HG03060 (cell line): ENCODE data around the gene MEAK7.

Experiments used
- ATAC-seq: cut with Tn5 transposase; IDR thresholded peaks from one replicate; pipeline ENCODE4 v1.9.1; 2021; ENCODE audit warnings: low read depth, moderate number of reproducible peaks; ENCODE audit not compliant: unreplicated experiment

MEAK7 gene

DNA sequence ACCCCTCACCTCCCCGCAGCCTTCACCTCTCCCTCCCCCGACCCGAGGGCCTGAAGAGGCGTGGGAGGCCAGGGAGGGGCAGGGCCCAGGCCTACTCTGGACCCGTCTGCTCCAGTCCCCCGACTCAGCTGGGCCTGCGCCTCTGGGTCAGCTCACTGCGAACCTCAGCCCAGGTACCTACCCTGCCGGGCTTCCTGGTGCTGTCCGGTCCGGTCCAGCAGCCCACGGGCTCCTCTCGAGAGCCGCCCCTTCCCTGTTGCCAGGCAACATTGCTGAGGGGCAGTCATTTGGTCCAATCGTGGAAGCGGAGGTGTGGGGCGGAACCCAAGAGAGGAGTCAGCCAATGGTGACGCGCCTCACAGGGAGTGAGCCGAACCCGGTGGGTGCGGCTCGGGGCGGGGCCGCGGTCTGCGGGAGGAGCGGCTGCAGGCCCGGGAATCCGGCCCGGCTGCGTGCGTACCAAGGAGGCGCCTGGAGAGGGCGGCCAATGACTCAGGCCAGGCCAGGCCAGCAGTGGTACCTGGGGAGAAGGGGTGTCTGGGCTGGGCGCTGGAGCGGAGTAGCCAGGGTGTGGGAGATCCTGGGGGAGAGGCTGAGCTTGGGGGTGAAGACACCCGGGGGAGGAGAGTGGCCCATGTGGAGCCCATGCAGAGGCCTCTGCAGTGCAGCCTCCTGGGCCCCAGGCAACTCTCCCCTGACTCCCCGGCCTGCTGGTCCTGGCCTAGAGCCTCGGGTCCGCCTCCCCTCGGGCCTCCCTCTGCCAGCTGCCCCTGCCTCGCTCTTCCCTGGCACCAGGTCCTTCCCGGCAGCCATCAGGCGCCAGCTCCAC, at the start of gene MEAK7:
Gene MEAK7, minus strand, starts transcription at position 240 of the 829 bp plus-strand sequence. CDS start 6,573 bp downstream, outside the sequence.
- peak; percentile 92 for ATAC-seq

GRCh38 chr16:84553873-84554399, 49.5 kb upstream of the MEAK7 start:
- no peak for ATAC-seq

- ATAC-seq: no peak
Observed at GRCh38 chr16:84552135-84552534, 47.7 kb upstream of the MEAK7 start.

DNA sequence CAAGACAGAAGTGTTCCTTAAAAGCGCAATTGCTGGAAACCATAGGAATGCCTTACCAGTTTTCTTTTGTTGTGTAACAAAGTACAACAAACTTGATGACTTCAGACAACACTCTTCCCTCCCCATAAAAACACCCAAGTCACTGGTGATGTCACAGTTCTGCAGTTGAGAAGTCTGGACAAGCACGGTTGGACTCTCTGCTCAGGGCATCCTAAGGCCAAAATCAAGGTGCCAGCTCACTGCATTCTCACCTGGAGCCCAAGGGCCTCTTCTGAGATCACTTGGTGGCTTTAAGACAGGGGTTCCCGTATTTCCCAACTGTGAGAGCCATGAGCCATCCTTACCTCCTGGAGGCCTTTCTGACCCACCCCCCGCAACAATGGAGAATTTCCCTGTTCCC, 45.6 kb upstream of the MEAK7 start:
- no peak for ATAC-seq

- ATAC-seq: no peak
Observed at GRCh38 chr16:84548971-84549844, 44.7 kb upstream of the MEAK7 start.

DNA sequence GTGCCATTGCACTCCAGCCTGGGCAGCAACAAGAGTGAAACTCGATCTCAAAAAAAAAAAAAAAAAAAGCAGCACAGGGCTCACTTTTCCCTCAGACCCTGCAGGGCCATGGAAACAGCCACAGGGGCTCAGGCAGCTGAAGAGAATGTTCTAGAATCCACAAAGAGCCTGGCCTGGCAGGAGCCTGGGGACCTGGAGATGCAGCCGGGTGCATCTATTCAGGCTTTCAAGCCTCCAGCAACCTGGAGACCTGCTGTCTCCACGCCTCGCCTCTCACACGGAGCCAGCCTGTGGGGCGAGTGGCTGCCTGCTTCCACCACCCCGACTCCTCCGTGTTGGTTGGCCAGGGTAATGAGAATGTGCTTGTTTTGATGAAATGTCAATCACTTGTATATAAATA, 44.0 kb upstream of the MEAK7 start:
- no peak for ATAC-seq

DNA sequence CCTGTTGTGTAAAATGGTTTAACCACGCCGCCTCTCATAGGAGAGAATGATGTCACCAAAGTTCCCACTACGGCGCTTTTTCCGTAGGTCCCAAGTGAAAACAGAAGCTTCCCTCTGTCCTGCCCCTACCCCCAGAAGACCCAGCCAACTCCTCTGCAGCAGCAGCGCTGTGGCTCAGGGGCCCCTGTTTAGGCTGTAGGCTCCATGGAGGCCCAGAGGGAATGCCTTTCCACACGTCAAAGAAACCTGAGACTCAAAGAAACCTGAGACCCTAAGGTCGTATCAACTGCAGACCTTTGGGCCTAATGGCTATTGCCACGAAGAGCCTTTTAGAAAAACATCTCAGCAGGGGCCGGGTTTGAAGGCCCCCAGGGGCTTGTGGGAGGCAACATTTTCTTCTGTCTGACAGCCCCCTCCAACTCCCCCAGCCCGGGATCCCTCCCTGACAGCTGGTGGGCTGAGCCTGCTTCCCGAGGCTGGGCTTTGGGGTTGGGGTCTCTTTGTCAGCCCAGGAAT, 43.1 kb upstream of the MEAK7 start:
- ATAC-seq: no peak

- no peak for ATAC-seq
Observed at GRCh38 chr16:84546669-84547545, 42.4 kb upstream of the MEAK7 start.

GRCh38 chr16:84545114-84545737, 40.8 kb upstream of the MEAK7 start:
- ATAC-seq: no peak

DNA sequence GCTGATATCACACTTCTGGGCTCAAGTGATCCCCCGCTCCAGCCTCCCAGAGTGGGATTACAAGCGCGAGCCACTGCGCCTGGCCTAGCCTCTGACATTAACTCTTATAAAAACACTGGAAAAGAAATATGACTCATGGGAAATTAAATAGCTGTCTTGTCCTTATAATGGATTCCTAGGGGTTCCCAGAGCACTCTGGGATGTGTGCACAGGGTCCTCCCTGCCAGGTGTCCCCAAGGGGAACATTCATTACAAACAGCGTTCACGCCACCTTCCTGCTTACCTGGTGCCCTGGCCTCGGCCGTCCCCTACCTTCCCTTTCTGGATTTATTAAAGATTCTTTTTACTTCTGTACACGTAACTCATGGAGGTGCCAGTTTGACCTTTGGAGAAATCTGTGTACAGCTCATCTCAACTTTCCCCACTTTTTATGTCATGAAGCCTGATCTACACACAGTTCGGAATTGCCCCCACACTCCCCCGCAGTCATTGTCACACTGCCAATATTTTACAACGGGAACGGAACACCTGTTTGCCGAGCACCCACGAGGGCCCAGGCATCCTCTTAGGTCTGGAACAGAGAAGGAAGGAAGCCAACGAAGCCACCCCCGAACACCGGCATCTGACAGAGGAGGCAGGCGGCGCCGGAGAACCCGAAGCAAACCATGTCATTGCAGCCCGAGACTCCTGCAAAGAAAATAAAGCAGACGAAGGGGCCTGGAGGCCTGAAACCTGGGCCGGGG, 39.7 kb upstream of the MEAK7 start:
- ATAC-seq: no peak

GRCh38 chr16:84543253-84543652, 38.8 kb upstream of the MEAK7 start:
- no peak for ATAC-seq

DNA sequence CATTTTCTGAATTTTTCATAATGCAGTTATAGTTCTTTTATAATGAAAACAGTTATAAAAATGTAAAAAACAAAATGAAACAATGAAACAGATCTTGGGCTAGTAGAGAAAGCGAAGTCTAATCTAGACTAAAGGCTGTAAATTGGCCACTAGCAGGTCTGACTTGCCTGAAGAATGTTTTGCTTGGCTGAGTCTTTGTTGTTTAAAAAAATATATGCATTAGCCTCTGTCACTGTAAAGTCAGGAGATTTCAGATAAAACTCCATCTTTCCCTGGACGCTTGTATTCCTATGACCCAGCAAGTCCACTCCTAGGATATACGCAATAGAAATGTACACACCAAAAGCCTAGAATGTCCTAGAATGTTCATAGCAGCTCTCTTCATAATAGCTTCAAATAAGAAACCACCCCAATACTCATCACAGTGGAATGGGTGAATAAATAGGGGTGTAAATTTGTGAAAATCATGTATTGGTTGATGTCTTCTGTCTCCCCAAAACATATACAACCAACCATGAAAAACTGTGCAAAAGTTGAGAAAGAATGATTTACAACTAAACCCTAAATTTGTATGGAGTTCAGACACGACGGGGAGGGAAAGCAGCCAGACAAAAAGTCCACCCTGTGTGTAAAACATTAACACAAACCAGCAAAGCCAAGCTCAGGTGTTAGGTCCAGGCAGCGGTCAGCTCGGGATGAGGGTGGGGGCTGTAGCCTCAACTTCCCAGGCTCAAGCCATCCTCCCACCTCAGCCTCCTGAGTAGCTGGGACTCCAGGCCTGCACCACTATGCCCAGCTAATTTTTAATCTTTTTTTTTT, 37.7 kb upstream of the MEAK7 start:
- no peak for ATAC-seq

GRCh38 chr16:84540194-84540593, 35.7 kb upstream of the MEAK7 start:
- ATAC-seq: no peak

GRCh38 chr16:84538222-84538840, 33.9 kb upstream of the MEAK7 start:
- ATAC-seq: no peak

DNA sequence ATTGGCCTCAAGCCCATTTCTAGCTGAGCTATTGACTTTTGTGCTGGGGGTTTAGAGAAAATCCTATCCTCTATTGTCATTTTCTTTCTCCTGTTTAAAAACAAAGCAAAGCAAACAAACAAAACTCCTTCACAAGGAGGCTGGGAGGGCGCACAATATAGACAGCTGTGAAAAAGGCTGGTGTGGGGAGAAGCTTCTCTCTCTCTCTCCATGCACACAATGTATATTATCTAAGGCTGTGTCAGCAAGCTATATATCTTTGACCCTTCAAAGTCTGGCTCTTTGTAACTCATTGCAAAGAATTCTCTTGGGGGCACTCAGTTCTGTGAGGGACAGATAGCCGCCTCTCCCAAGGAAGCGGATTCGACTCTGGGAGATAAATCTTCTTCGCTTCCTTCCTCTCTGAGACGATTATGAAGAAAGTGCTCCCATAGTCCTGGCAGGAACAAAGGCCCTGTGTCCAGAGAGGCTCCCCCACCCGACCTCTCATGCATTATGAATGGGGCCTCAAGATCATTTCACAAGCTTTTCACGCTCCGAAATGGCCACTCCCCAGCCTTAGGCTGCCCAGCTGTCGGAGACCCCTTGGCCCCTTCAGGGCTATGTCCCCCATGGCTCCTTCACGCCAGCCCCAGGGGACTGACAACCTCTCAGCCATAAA, 33.2 kb upstream of the MEAK7 start:
- ATAC-seq: no peak

DNA sequence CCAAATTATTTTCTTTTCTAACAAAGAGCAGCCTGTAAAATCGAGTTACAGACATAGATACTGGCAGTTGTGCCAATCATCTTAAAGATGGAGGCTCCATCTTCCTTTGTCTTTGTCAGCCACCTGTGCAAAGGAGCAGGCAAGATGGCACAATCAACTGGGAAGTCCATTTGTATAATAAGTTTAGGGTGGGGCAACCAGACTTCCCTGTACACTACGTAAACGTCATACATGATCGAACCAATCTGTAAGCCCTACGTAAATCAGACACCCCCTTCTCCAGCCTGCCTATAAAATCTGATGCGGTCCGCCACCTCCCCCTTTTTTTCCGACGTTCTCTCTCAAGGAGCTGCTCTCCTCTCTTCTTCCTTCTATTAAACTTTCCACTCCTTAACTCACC, 31.4 kb upstream of the MEAK7 start:
- no peak for ATAC-seq

- ATAC-seq: no peak
Observed at GRCh38 chr16:84535408-84535807, 30.9 kb upstream of the MEAK7 start.
